AG04450 (cell line): Measurements from ENCODE around the gene ZBTB12. TPM values are rescaled to one million over a fixed set of nuclear protein-coding genes. Genes with fewer than 3 reads are reported as not detected.
A peak's percentile ranks its signal among the peaks of the same experiment; 100 is the strongest.

Experiments used
- CTCF ChIA-PET: fragments of 300-600, 350-600 bp; formaldehyde crosslinking; extraction: SDS; loops from one replicate; lab custom pipeline; 2022; ENCODE audit warnings: antibody characterized with exemption, inconsistent platforms; lab: Charles Lee
- POLR2A ChIA-PET: fragments of 350-600 bp; formaldehyde crosslinking; extraction: SDS; loops from one replicate; lab custom pipeline; 2021; ENCODE audit warnings: antibody characterized with exemption, inconsistent platforms; lab: Yijun Ruan, JAX
- DNase-seq: peaks from one replicate; pipeline ENCODE4 v3.0.0-alpha.2; 2011; ENCODE audit warnings: low read depth, low spot score
- H3K27ac ChIP-seq: one replicate; pipeline ENCODE4 v1.5.1; 2012; ENCODE audit warnings: low read depth, low read length, control low read depth
- H3K27me3 ChIP-seq: one replicate; pipeline ENCODE4 v1.6.0; 2012; ENCODE audit warnings: low read length; ENCODE audit not compliant: control insufficient read depth, insufficient read depth
- H3K4me3 ChIP-seq: 2 replicates; pipeline ENCODE4 v1.5.1; 2011; ENCODE audit warnings: mild to moderate bottlenecking, low read depth, low read length, control low read depth
- H3K9me3 ChIP-seq: 2 replicates; pipeline ENCODE4 v1.5.1; 2012; ENCODE audit warnings: low read length; ENCODE audit not compliant: control insufficient read depth, insufficient read depth
- polyA plus RNA-seq: library from polyadenylated mRNA; depleted of rRNA; stranded (reverse); fragments of >200 nt; gene quantifications from 2 replicates; pipeline ENCODE4 v1.2.3, GENCODE V29; 2011
- TF ChIP-seq, protein P1 (sequence below): IDR thresholded peaks from 2 replicates; pipeline ENCODE4 v1.5.1; 2011; ENCODE audit warnings: low read depth, low read length, control low read depth, inconsistent platforms

ZBTB12 gene
- polyA plus RNA-seq, 1 experiment, result 2.4 TPM

DNA sequence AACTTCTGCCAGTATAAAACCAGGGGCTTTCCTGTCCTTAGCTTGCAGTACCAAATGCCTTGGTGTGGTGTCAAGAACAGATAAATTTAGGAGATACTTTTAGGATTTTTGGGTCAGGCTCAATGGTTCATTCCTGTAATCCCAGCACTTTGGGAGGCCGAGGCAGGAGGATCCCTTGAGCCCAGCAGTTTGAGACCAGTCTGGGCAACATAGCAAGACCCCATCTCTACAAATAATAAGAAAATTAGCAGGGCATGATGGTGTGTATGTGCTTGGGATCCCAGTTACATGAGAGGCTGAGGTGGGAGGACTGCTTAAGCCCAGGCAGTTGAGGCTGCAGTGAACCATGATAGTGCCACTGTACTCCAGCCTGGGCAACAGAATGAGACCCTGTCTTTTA, 3.2 kb upstream of the ZBTB12 start:
- POLR2A ChIA-PET, result no interaction called here
- Histone ChIP-seq H3K9me3 (no peaks in the 10 kb centered on the region; the same call in 1 of the 2 replicates), H3K27me3 (no peaks in the 10 kb centered on the region), H3K4me3 (no peak overlapping the region), H3K27ac (no peak overlapping the region)
- CTCF ChIA-PET, result interaction anchor here (5.1 kb wide), 1 partner anchor 47 kb away, joined by 29 read pairs; no protein-coding TSS in a partner anchor
- DNase-seq, result no peak
- TF ChIP-seq, protein P1, sequence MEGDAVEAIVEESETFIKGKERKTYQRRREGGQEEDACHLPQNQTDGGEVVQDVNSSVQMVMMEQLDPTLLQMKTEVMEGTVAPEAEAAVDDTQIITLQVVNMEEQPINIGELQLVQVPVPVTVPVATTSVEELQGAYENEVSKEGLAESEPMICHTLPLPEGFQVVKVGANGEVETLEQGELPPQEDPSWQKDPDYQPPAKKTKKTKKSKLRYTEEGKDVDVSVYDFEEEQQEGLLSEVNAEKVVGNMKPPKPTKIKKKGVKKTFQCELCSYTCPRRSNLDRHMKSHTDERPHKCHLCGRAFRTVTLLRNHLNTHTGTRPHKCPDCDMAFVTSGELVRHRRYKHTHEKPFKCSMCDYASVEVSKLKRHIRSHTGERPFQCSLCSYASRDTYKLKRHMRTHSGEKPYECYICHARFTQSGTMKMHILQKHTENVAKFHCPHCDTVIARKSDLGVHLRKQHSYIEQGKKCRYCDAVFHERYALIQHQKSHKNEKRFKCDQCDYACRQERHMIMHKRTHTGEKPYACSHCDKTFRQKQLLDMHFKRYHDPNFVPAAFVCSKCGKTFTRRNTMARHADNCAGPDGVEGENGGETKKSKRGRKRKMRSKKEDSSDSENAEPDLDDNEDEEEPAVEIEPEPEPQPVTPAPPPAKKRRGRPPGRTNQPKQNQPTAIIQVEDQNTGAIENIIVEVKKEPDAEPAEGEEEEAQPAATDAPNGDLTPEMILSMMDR, result no peak

DNA sequence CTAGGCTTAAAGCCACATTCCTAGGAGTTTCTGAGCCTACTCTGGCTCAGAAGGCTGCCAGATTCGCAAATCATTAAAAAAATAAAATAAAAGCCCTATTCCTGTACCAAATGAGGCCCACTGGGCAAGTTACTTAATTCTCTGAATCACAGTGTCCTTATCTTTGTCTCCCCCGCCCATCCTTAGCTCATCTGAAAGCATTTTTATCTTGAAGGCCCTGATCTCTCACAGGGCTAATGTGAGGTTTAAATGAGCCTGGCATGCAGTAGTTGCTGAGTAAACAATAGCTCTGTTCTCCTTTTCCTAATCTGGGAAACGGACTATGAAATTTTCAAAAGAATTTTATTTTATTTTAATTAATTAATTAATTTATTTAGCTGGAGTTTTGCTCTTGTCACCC, 2.1 kb upstream of the ZBTB12 start:
- ChIA-PET CTCF (interaction anchor here (5.1 kb wide), 1 partner anchor 48 kb away, joined by 29 read pairs; no protein-coding TSS in a partner anchor), POLR2A (no interaction called here)
- no peak for DNase-seq
- Histone ChIP-seq H3K4me3 (no peak overlapping the region), H3K27me3 (no peaks in the 10 kb centered on the region), H3K27ac (no peak overlapping the region), H3K9me3 (no peaks in the 10 kb centered on the region; the same call in 1 of the 2 replicates)
- TF ChIP-seq, protein P1, result no peak

DNA sequence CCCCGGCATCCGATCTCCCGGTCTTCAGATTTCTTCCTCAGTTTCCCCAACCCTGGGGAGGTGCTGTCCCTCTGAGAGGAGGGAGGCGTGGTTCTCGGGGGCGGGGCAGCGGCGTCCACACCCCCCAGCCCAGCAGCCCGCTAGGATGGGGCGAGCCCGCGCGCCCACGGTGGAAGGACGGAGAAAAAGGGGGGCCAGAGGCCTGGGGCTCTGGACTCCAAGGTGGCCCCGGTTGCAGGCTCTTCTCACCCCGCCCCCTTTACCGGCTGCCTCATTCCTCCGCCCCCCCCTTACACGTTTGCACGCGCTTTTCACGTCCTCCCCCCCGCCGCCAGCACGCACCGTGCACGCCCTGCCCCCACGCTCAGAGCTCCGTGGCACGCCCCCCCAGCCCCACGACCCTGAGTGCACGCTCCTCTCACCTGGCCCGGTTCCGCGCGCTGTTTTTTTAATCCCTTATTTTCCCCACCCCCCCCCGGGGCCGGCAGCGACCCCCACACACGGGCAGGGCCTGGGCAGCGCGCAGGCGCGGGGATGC, 402 bp downstream of the ZBTB12 start:
- no peaks in the 10 kb centered on the region; the same call in 1 of the 2 replicates for H3K9me3 ChIP-seq
- H3K27me3 ChIP-seq, result no peaks in the 10 kb centered on the region
- peak; percentile 6 for DNase-seq
- CTCF ChIA-PET, result interaction anchor here (0.6 to 5.1 kb wide), 2 partner anchors 51 to 508 kb away, joined by 3 to 29 read pairs; no protein-coding TSS in a partner anchor
- H3K27ac ChIP-seq, result no peak overlapping the region
- H3K4me3 ChIP-seq, result peak overlapping the region; percentile 70
- POLR2A ChIA-PET, result interaction anchor here (0.6 to 0.7 kb wide), 3 partner anchors 39 to 1073 kb away, joined by 3 to 6 read pairs (median 5); partner anchors contain the start of gene NEU1
- TF ChIP-seq, protein P1, result no peak

DNA sequence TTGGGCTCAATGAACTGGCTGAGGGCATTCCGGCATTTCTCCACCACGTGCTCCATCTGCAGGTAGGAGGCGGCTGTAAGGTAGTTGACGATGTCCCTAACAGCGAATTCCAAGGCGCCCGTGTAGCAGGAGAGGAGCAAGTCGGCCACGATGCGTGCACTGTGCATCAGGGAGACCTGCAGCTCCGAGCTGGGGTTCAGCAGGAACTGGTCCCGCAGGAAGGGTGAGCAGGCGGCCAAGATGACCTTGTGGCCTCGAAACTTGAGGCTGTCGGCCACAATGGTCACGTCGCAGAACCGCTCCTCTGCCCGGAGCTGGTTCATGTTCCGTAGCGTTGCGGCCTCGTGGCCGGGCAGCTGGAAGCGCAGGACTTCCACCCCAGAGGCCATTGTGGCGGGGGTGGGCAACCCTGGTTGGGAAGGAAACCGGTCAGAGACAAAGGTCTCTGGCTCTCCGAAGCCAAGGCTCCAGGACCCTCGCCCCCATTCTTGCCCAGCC, 920 bp downstream of the ZBTB12 start:
- no peak for DNase-seq
- ChIA-PET POLR2A (interaction anchor here (0.7 kb wide), 2 partner anchors 38 to 40 kb away, joined by 3 to 6 read pairs; partner anchors contain the start of gene NEU1), CTCF (interaction anchor here (0.6 kb wide), 1 partner anchor 17 kb away, joined by 3 read pairs; no protein-coding TSS in a partner anchor)
- peak overlapping the region; percentile 70 for H3K4me3 ChIP-seq
- TF ChIP-seq, protein P1, result no peak
- H3K27me3 ChIP-seq, result no peaks in the 10 kb centered on the region
- no peaks in the 10 kb centered on the region; the same call in 1 of the 2 replicates for H3K9me3 ChIP-seq
- no peak overlapping the region for H3K27ac ChIP-seq
